Erythroblast (primary cell): ENCODE data around the gene CEP57.

Source experiments
- GATA1 ChIP-seq: IDR thresholded peaks from 2 replicates; pipeline ENCODE4 v1.6.1; 2011; ENCODE audit warnings: low read depth, mild to moderate bottlenecking, control low read depth, low read length, moderate library complexity
- POLR2A ChIP-seq: IDR thresholded peaks from 2 replicates; pipeline ENCODE4 v1.6.1; 2011; ENCODE audit warnings: mild to moderate bottlenecking, low read length

DNA sequence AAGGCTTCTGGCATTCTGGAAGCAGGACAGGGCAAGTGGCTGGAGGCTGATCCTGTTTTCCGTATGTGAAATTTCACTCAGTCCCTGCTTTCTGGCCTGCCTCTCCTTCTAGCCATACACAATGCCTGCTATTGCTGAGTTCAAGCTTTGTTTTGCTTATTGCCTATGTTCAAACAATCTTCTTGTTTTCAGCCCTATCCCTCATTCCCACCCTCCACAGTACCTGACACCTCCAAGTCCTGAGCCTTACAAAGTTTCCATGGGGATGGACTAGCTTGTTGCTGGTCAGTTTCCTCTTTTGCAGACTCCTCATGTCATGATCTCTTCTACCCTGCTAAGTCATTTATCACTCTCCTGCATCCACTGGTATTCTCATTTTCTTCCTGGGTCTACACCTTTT is 38.8 kb upstream of the CEP57 start:
- TF ChIP-seq POLR2A, result no peak
- no peak for TF ChIP-seq GATA1
